ENCODE data around the gene TRABD. TPM values are rescaled to one million over a fixed set of nuclear protein-coding genes. Genes with fewer than 3 reads are reported as not detected.
A peak's percentile ranks its signal among the peaks of the same experiment; 100 is the strongest.

The TRABD gene
- total RNA-seq, 6 experiments from 2014 or later = 25.0 to 36.0 (median 27.6) TPM

DNA sequence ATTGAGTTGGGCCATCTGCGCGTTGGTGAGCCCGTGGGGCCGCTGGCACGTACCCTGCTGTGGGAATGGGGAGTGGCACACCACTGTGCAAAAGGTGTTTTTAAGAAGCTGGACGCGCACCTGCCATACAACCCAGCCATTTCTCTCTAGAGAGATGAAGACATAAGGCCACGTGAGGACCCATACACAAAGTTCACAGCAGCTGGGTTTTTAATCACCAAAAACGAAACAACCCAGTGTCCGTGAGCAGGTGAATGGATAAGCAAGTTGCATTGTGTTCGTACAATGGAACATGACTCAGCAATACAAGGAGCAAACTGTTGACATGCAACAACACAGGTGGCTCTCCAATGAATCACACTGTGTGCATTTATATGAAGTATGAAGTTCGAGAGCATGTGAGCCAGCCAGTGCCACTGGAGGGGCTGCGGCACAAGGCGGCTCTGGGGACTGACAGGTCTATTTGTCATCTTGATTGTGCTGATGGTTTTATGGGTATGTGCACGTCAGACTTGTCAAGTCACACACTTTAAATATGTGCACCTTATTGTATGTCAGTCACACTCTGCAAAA lies 45.8 kb upstream of the TRABD start:
- no peak overlapping the region for H3K27ac Mint-ChIP-seq
- H3K4me1 Mint-ChIP-seq (ENCODE audit: low read depth) = no peaks in the 10 kb centered on the region
- no peak overlapping the region for H3K4me3 Mint-ChIP-seq
- DNase-seq = no peak
- H3K36me3 Mint-ChIP-seq (ENCODE audit: low read depth) = no peaks in the 10 kb centered on the region
- TF ChIP-seq, protein P1, sequence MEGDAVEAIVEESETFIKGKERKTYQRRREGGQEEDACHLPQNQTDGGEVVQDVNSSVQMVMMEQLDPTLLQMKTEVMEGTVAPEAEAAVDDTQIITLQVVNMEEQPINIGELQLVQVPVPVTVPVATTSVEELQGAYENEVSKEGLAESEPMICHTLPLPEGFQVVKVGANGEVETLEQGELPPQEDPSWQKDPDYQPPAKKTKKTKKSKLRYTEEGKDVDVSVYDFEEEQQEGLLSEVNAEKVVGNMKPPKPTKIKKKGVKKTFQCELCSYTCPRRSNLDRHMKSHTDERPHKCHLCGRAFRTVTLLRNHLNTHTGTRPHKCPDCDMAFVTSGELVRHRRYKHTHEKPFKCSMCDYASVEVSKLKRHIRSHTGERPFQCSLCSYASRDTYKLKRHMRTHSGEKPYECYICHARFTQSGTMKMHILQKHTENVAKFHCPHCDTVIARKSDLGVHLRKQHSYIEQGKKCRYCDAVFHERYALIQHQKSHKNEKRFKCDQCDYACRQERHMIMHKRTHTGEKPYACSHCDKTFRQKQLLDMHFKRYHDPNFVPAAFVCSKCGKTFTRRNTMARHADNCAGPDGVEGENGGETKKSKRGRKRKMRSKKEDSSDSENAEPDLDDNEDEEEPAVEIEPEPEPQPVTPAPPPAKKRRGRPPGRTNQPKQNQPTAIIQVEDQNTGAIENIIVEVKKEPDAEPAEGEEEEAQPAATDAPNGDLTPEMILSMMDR (IDR thresholded peaks at IDR 0.05) = no peak
- peaks cover 19% of the 10 kb centered on the region for H3K27me3 Mint-ChIP-seq (ENCODE audit: insufficient read depth)
- no peaks in the 10 kb centered on the region for H3K9me3 Mint-ChIP-seq

DNA sequence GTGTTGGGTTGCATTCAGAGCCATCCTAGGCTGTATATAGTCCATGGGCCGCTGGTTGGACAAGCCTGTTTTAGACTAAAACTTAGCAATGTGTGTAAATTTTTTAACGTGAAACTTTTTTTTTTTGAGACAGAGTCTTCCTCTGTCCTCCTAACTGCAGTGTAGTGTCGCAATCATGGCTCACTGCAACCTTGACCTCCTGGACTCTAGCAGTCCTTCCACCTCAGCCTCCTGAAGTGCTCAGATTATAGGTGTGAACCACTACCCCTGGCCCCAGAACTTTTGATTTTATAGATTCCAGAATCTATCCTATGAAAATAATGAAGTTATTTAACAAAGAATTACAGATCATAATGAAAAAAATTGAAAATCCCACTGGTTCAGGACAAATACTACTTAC lies 45.1 kb upstream of the TRABD start:
- DNase-seq = no peak
- H3K4me1 Mint-ChIP-seq (ENCODE audit: low read depth) = no peaks in the 10 kb centered on the region
- TF ChIP-seq, protein P1 (IDR thresholded peaks at IDR 0.05) = no peak
- H3K27me3 Mint-ChIP-seq (ENCODE audit: insufficient read depth) = peaks cover 19% of the 10 kb centered on the region
- H3K27ac Mint-ChIP-seq = no peak overlapping the region
- H3K9me3 Mint-ChIP-seq = no peaks in the 10 kb centered on the region
- no peaks in the 10 kb centered on the region for H3K36me3 Mint-ChIP-seq (ENCODE audit: low read depth)
- no peak overlapping the region for H3K4me3 Mint-ChIP-seq

DNA sequence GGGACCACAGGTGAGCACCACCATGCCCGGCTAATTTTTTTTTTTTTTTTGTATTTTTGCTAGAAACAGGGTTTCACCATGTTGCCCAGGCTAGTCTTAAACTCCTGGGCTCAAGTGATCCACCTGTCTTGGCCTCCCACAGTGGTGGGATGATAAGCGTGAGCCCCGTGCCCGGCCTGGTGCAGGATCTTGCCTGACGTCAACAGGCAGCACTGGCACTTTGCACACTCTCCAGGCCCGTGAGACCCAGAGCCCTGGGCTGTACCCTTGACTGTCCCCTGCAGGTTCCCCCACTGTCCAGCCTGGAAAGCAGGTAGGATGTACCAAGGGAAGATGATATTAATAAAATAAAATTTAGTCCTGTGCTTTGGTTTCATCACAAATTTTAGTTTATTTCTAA lies 44.3 kb upstream of the TRABD start:
- Mint-ChIP-seq H3K4me1 (ENCODE audit: low read depth) (no peaks in the 10 kb centered on the region), H3K27ac (no peak overlapping the region), H3K27me3 (ENCODE audit: insufficient read depth) (peaks cover 16% of the 10 kb centered on the region), H3K9me3 (no peaks in the 10 kb centered on the region), H3K4me3 (no peak overlapping the region), H3K36me3 (ENCODE audit: low read depth) (no peaks in the 10 kb centered on the region)
- DNase-seq = no peak
- TF ChIP-seq, protein P1 (IDR thresholded peaks at IDR 0.05) = no peak

DNA sequence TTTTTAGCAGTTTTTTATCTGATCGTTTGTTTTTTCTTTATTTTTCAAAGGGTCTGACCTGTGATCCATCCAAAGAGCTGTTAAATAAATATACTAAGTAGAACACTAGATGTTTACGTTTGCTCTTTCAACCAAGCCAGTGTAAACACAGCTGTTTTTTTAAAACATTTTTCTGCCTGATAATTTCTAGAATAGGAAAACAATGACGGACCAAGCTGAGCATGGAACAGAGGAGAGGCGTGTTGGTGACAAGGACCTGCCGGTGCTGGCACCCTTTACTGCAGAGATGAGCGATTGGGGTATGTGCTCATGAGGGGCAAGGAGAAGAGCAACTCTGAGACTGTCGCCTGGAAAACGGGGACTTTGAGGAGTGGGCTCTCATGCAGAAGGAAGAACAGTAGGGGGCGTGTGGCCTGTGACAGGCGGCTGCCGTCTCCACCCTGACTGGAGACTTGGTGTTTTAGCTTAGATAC lies 43.8 kb upstream of the TRABD start:
- H3K36me3 Mint-ChIP-seq (ENCODE audit: low read depth) = no peaks in the 10 kb centered on the region
- H3K27ac Mint-ChIP-seq = no peak overlapping the region
- no peak overlapping the region for H3K4me3 Mint-ChIP-seq
- H3K9me3 Mint-ChIP-seq = no peaks in the 10 kb centered on the region
- H3K27me3 Mint-ChIP-seq (ENCODE audit: insufficient read depth) = peaks cover 14% of the 10 kb centered on the region
- DNase-seq = no peak
- TF ChIP-seq, protein P1 (IDR thresholded peaks at IDR 0.05) = peak; percentile 27
- H3K4me1 Mint-ChIP-seq (ENCODE audit: low read depth) = peaks cover 4% of the 10 kb centered on the region

DNA sequence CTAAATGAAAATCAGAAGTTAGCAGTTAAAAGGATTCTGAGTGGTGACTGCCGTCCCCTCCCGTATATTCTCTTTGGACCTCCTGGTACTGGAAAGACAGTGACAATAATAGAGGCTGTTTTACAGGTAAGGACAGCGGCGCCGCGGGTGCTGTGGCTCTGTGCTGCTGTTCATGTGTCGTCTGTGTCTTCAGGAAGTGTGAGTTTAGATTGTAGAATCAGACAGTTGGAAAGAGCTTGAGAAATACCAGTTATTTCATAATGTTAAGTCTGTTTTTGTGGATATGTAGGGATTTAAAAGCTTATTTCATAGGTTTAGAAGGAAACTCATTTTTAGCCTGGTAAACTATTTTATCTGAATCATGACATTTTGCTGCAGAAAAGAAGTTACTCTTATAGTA lies 42.6 kb upstream of the TRABD start:
- Mint-ChIP-seq H3K27me3 (ENCODE audit: insufficient read depth) (peaks cover 12% of the 10 kb centered on the region), H3K9me3 (no peaks in the 10 kb centered on the region)

More for the DNA sequence above, 42.6 kb upstream of the TRABD start:
- H3K36me3 Mint-ChIP-seq (ENCODE audit: low read depth) = no peaks in the 10 kb centered on the region
- H3K27ac Mint-ChIP-seq = no peak overlapping the region
- no peak overlapping the region for H3K4me3 Mint-ChIP-seq
- peaks cover 7% of the 10 kb centered on the region for H3K4me1 Mint-ChIP-seq (ENCODE audit: low read depth)
- DNase-seq = no peak
- TF ChIP-seq, protein P1 (IDR thresholded peaks at IDR 0.05) = no peak
